ENCODE results near the gene ANKS4B. TPM values are rescaled to one million over a fixed set of nuclear protein-coding genes. Genes with fewer than 3 reads are reported as not detected.

ANKS4B gene
- total and polyA plus RNA-seq, 2 of the 8 experiments (the other 6 are each of a cell fraction or from before 2014, with no cell fraction given) = 0.06 to 0.15 TPM

GRCh38 chr16:21186326-21186691 lies 47.2 kb upstream of the ANKS4B start:
- no peaks in the 10 kb centered on the region for H3K4me1 ChIP-seq (replicated peaks in 1 of 4; ENCODE audit: control insufficient read depth in 3 of 4, insufficient read depth in 4 of 4, low read length in 3 of 4)
- H4K8ac ChIP-seq (ENCODE audit: extremely low read depth, insufficient read depth, low read length) = no peak overlapping the region
- no peak overlapping the region for H3K18ac ChIP-seq (ENCODE audit: extremely low read depth, low read length)
- H2AK5ac ChIP-seq (ENCODE audit: low read depth, low read length) = no peak overlapping the region
- H4K20me1 ChIP-seq (replicated peaks in 1 of 2; ENCODE audit: control insufficient read depth in 1 of 2, insufficient read depth in 2 of 2, low read length in 2 of 2) = no peaks in the 10 kb centered on the region
- H2AFZ ChIP-seq (ENCODE audit: low read length) = no peak overlapping the region
- no peak overlapping the region for H2BK15ac ChIP-seq (ENCODE audit: low read length)
- no peak overlapping the region for H2BK120ac ChIP-seq (replicated peaks; ENCODE audit: low read depth, low read length)
- no peaks in the 10 kb centered on the region for H3K79me1 ChIP-seq (ENCODE audit: low read depth, low read length)
- no peak overlapping the region for H2BK20ac ChIP-seq (ENCODE audit: low read length)
- no peak overlapping the region for H4K91ac ChIP-seq (replicated peaks; ENCODE audit: insufficient read length, low read length)
- peaks cover 0 to 2% (median 0%) of the 10 kb centered on the region in 4 experiments; a peak in 2 of 7 replicates for H3K27me3 ChIP-seq (replicated peaks in 1 of 4; ENCODE audit: control insufficient read depth in 3 of 4, extremely low read depth in 1 of 4, insufficient read depth in 3 of 4, low read length in 3 of 4)
- ChIA-PET CTCF (ENCODE audit: partially characterized antibody) (interaction anchor here (0.6 to 5.1 kb wide), 7 partner anchors 26 to 336 kb away, joined by 3 to 20 read pairs (median 3); partner anchors contain the start of gene CRYM), POLR2A (ENCODE audit: partially characterized antibody) (interaction anchor here (1.0 kb wide), 1 partner anchor 15 kb away, joined by 3 read pairs; no protein-coding TSS in a partner anchor)
- H3K36me3 ChIP-seq (ENCODE audit: control insufficient read depth in 2 of 4, insufficient read depth in 4 of 4, low read length in 3 of 4) = peaks cover 0 to 15% (median 9%) of the 10 kb centered on the region in 4 experiments; a peak in 7 of 8 replicates
- H3K23me2 ChIP-seq (ENCODE audit: low read depth, low read length) = no peaks in the 10 kb centered on the region
- DNase-seq (ENCODE audit: low read depth in 1 of 2, low spot score in 2 of 2) (no peak), FAIRE-seq (no peak)
- H3K9me3 ChIP-seq (ENCODE audit: insufficient read depth in 2 of 2, low read depth in 1 of 2, low read length in 1 of 2) = peaks cover 8% of the 10 kb centered on the region in 2 experiments
- no peak overlapping the region for H2BK12ac ChIP-seq (ENCODE audit: low read depth, low read length)
- TF ChIP-seq NANOG (IDR thresholded peaks at IDR 0.05; ENCODE audit: insufficient read depth, low read depth, low read length, poor library complexity, severe bottlenecking) = no peak
- H3K14ac ChIP-seq (ENCODE audit: insufficient read length) = no peak overlapping the region
- no peaks in the 10 kb centered on the region for H3K79me2 ChIP-seq (ENCODE audit: control insufficient read depth in 1 of 2, insufficient read depth in 2 of 2, low read length in 2 of 2)
- 93% methylated on average over 4 of the region's 4 CpGs; no CpG with 5 or more reads in 1 of the 2 experiments for WGBS, 2 experiments (ENCODE audit: extremely low coverage in 1 of 2, insufficient coverage in 1 of 2, insufficient read length in 1 of 2, insufficient replicate concordance in 2 of 2, low coverage in 1 of 2, low lambda C conversion rate in 2 of 2, missing lambda C conversion rate in 1 of 2)
- H3K4me2 ChIP-seq (ENCODE audit: insufficient read depth in 1 of 2, low read depth in 2 of 2, low read length in 2 of 2) = no peak overlapping the region
- no peak overlapping the region for H3K4ac ChIP-seq (replicated peaks; ENCODE audit: insufficient read length, low read depth, low read length)
- H3K23ac ChIP-seq (ENCODE audit: insufficient read length) = no peak overlapping the region
- H2BK5ac ChIP-seq (ENCODE audit: low read depth, low read length) = no peak overlapping the region
- H3K56ac ChIP-seq (replicated peaks; ENCODE audit: insufficient read length, low read depth, low read length) = no peak overlapping the region
- no peak overlapping the region for H3K27ac ChIP-seq (ENCODE audit: low read depth, low read length)
- no peak overlapping the region for H4K5ac ChIP-seq (ENCODE audit: insufficient read length, low read depth, low read length)
- no peak overlapping the region for H3K4me3 ChIP-seq (ENCODE audit: extremely low read depth in 1 of 4, insufficient read depth in 2 of 4, low read depth in 3 of 4, low read length in 4 of 4)
- no peak overlapping the region for H3K9ac ChIP-seq (replicated peaks in 1 of 4; ENCODE audit: extremely low read depth in 1 of 4, low read depth in 3 of 4, low read length in 3 of 4)

Data from H1 (cell line).